Skin epidermis (tissue), 12 donors: Measurements from ENCODE around the gene RPL18.
"Not testable (repeated sequence)": the region's sequence is repeated elsewhere in the genome, so short reads cannot be mapped to it uniquely, and the experiment has no call there.

Experiments used
- H3K27ac ChIP-seq, 21 experiments: fragments of 200-600 bp; sonication (generic) in 11 of 21; one replicate each; pipeline ENCODE4 v1.5.0; 2020; ENCODE audit warnings: mild to moderate bottlenecking in 3 of 21, inconsistent platforms in 2 of 21, moderate library complexity in 2 of 21
- H3K4me3 ChIP-seq, 7 experiments: fragments of 200-600 bp; sonication (generic) in 2 of 7; one replicate each; pipeline ENCODE4 v1.5.0; 2020; ENCODE audit warnings: inconsistent platforms in 2 of 7, mild to moderate bottlenecking in 2 of 7, moderate library complexity in 1 of 7

RPL18 gene

DNA sequence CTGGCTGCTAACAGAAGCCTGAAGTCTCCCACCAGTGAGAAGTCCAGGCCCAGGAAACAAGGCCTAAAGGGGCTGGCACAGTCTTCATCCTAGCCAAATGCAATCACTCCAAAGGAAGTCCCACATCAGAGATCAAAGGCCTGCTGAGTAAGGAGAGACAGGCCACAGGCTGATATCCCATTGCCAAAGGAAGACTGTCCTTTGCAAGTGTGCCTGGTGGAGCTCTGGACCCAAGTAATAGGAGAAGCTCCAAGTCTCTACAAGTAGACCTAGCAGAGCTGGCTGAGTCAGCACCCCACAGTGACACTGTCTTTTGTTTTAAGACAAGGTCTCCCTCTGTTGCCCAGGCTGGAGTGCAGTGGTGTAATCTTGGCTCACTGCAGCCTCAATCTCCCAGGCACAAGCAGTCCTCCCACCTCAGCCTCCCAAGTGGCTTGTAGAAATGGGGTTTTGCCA, 13.7 kb upstream of the RPL18 start:
- peak overlapping the region in 19 of 21 experiments; percentile 16 to 98 (median 95) for H3K27ac ChIP-seq

DNA sequence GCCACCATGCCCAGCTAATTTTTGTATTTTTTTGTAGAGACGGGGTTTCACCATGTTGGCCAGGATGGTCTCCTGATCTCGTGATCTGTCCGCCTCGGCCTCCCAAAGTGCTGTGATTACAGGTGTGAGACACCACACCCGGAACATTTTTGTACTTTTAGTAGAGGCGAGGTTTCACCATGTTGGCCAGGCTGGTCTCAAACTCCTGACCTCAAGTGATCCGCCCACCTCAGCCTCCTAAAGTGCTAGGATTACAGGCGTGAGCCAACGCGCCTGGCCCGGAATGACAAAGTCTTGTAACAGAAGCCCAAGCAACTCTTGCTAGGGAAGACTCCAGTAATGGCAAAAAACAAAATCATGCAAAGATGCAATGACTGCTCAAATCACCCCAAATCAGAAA, 13.3 kb upstream of the RPL18 start:
- not testable (repeated sequence) for H3K4me3 ChIP-seq
- peak overlapping the region in 14 of 21 experiments; percentile 16 to 98 (median 94) for H3K27ac ChIP-seq

More for the DNA sequence above, 13.7 kb upstream of the RPL18 start:
- H3K4me3 ChIP-seq = no peak overlapping the region

DNA sequence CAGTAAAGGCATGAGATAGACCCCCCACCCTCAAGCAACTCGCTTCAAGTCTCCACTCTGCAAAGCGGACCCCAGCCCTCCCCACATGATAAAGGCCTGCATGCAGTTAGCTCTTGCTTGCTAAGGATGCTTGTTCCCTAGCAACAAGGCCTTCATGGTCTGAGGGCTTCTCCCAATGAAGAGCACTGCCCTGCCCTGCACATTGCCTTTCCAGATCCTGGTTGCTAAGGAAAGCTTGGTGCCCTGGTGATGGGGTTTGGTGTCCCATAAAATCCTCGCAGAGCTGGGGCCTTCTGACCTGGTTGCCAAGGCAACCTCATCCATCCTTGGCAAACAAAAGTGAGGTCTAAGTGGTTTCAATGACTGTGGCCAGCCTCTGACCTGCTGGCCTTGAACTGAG, 12.2 kb upstream of the RPL18 start:
- Histone ChIP-seq H3K4me3 (no peak overlapping the region), H3K27ac (peak overlapping the region in 10 of 21 experiments; percentile 0 to 56 (median 36))

DNA sequence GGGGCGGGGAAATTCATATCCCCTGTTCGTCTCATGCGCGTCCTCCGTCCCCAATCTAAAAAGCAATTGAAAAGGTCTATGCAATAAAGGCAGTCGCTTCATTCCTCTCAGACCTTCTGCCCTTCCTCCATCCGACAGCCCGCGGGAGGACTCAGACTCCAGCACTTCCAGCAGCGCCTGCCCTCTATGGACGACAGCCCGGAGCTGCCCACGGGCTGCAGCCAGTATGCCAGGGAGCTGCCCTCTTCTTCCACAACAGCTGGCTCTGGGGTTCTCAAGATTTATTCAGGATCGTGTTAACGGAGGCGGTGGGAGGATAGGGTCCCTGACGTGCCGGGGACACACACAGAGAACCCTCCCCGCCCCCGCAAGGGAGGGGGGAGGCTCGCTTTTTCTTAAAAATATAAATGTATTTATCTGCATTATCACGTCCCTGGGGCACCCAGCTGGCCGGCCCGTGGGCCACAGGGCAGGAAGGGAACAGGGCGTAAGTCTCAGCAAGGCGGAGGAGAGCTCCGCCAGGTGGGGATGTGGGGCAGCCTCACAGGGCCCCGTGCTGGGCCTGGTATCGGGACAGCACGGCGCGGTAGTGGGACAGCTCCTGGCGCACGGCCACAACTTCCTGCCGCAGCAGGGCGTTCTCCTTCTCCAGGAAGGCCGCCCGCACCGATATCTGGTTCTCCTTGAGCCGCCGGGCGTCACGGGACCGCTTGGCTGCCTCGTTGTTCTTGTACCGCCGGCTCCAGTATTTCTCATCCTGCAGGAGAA, 11.5 kb upstream of the RPL18 start:
- Histone ChIP-seq H3K27ac (peak overlapping the region in 14 of 21 experiments; percentile 0 to 56 (median 38)), H3K4me3 (no peak overlapping the region)

DNA sequence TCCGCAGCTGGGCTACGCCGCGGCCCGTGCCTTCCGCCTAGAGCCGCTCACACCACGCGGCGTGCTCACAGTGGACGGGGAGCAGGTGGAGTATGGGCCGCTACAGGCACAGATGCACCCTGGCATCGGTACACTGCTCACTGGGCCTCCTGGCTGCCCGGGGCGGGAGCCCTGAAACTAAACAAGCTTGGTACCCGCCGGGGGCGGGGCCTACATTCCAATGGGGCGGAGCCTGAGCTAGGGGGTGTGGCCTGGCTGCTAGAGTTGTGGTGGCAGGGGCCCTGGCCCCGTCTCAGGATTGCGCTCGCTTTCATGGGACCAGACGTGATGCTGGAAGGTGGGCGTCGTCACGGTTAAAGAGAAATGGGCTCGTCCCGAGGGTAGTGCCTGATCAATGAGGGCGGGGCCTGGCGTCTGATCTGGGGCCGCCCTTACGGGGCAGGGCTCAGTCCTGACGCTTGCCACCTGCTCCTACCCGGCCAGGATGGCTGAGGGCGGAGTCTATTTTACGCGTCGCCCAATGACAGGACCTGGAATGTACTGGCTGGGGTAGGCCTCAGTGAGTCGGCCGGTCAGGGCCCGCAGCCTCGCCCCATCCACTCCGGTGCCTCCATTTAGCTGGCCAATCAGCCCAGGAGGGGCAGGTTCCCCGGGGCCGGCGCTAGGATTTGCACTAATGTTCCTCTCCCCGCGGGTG, 10.8 kb upstream of the RPL18 start:
- Histone ChIP-seq H3K27ac (peak overlapping the region in 5 of 21 experiments; percentile 19 to 51 (median 34)), H3K4me3 (no peak overlapping the region)

DNA sequence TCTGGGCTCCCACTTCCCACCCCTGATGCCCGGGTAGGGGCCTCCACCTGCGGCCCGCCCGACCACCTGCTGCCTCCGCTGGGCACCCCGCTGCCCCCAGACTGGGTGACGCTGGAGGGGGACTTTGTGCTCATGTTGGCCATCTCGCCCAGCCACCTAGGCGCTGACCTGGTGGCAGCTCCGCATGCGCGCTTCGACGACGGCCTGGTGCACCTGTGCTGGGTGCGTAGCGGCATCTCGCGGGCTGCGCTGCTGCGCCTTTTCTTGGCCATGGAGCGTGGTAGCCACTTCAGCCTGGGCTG, 10.3 kb upstream of the RPL18 start:
- H3K27ac ChIP-seq = no peak overlapping the region
- no peak overlapping the region for H3K4me3 ChIP-seq

DNA sequence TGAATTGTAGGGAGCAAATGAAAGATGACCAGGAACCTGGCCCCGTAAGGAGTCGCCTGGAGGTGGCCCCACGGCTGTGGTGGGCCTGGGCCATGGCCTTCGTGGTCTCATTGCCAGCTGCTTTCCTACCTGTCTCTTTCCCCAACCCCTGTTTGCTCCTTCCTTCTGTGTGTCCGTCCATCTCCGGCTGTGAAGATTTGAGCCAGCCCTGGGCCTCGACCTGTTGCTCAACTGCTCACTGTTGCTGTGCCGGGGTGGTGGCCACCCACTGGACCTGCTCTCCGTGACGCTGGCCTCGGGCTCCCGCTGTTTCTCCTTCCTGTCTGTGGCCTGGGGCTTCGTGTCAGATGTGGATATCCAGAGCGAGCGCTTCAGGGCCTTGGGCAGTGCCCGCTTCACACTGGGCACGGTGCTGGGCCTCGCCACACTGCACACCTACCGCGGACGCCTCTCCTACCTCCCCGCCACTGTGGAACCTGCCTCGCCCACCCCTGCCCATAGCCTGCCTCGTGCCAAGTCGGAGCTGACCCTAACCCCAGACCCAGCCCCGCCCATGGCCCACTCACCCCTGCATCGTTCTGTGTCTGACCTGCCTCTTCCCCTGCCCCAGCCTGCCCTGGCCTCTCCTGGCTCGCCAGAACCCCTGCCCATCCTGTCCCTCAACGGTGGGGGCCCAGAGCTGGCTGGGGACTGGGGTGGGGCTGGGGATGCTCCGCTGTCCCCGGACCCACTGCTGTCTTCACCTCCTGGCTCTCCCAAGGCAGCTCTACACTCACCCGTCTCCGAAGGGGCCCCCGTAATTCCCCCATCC, 9.7 kb upstream of the RPL18 start:
- Histone ChIP-seq H3K27ac (peak overlapping the region in 1 of 21 experiments; percentile 26), H3K4me3 (no peak overlapping the region)

DNA sequence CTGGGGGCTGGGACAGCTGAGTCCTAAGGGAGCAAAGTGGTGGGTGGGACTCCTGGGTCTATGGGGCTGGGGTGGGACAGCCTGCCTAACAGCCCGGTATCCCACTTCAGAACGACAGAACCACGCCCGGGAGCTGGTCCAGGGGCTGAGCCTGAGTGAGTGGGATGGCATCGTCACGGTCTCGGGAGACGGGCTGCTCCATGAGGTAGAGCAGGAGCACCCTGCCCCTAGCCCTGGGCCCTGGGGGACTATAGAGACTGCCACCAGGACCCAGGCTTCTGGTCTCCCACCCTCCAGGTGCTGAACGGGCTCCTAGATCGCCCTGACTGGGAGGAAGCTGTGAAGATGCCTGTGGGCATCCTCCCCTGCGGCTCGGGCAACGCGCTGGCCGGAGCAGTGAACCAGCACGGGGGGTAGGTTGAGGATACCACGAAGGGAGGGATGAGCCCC, 8.9 kb upstream of the RPL18 start:
- Histone ChIP-seq H3K27ac (peak overlapping the region in 2 of 21 experiments; percentile 34 to 42), H3K4me3 (no peak overlapping the region)

DNA sequence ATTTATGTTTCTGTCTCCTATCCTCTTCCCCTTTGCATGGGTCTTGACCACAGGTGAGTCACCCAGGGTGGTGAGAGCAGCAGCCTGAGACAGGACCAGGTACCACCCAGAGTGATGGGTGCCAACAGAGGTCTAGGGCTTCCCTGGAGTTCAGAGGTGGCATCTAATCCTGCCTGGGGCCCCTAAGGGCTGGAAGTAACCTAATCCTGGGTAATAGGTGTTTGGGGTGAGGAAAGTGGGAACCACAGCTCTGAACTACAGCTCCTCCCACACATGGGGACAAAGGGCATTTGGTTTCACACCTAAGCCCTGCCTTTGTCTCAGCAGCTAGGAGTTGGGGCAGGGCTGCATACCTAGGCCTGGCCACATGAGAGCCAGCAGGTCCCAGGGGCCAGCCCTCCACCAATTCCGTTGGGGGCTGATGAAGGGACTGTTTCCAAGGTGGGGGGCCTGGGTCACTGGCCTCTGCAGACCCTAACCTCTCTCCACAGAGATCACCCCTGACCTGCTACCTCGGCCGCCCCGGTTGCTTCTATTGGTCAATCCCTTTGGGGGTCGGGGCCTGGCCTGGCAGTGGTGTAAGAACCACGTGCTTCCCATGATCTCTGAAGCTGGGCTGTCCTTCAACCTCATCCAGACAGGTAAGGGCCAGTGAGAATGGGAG, 8.4 kb upstream of the RPL18 start:
- Histone ChIP-seq H3K4me3 (no peak overlapping the region), H3K27ac (peak overlapping the region in 3 of 21 experiments; percentile 25 to 42 (median 34))

DNA sequence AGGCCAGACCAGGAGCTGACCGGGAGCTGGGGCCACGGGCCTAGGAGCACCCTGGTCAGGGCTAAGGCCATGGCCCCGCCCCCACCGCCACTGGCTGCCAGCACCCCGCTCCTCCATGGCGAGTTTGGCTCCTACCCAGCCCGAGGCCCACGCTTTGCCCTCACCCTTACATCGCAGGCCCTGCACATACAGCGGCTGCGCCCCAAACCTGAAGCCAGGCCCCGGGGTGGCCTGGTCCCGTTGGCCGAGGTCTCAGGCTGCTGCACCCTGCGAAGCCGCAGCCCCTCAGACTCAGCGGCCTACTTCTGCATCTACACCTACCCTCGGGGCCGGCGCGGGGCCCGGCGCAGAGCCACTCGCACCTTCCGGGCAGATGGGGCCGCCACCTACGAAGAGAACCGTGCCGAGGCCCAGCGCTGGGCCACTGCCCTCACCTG, 6.9 kb upstream of the RPL18 start:
- no peak overlapping the region for H3K4me3 ChIP-seq
- peak overlapping the region in 2 of 21 experiments; percentile 24 to 30 for H3K27ac ChIP-seq

DNA sequence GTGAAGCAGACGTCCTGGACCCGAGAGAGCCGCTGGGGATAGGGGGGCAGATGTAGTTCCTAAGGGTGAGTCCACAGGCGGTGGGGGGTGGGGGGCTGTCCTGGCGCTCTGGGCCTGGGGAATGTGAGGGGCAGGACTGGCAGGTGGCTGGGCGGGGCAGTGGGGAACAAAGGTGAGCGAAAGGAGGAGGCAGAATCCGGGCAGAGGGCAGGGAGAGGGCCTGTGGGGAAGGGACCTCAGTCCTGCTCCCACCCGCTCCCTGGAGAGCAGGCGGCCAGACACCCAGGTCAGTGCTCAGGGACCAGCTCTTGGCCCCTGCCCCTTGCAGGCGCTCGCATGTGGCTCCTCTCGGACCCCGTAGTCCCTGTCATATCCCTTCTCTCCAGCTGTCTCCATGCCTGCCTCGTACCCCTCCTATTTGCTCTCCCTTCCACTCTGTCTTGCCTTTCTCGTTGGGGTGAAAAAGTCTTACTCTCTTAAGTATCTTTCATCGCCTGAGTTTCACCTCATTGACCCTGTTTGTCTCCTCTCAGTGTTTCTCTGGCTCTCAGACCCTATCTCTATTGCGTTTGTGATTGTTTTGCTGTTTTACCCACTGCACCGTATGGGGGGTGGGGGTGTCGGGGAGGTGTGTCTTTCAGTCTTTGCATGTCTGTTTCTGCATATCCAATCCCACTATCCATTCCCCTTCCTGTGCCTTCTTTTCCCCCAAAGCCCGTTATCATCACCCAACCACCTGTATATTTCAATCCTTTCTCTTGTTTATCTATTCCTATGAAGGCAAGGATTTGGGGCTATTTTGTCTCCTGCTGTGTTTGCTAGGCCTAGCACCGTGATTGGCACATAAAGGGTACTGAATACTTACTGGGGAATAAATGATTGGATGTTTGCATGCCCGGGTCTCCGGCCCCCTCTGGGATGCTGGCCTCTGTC, 6.1 kb upstream of the RPL18 start:
- Histone ChIP-seq H3K4me3 (peak overlapping the region in 3 of 7 experiments; percentile 31 to 42 (median 37)), H3K27ac (peak overlapping the region in 11 of 21 experiments; percentile 0 to 83 (median 43))

DNA sequence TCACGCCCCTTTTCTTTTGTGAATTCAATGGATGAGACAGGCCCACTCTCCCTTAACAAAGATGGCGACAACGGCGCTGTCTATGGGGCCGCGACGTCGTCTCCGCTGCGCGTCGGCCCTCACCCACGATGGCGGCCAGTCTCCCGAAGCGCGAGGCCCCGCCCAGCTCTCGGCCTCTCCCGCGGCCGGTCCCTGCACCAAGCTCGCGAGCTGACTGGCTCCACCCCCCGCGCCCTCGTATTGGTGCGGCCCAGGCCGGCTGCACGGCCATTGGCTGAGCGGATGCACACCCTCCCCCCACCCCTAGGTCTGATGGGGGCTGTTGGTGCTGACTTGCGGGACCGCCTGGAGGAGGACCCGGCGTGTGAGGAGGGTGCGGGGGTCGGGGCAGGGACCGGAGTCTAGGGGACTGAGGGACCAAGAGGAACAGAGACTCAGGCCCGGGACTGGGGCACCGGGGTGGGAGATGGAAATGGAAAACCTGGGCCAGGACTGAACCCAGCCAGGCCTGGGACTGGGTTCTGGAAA, 5.2 kb upstream of the RPL18 start:
- peak overlapping the region in 5 of 7 experiments; percentile 19 to 42 (median 31) for H3K4me3 ChIP-seq
- H3K27ac ChIP-seq = peak overlapping the region in 19 of 21 experiments; percentile 4 to 83 (median 69)

DNA sequence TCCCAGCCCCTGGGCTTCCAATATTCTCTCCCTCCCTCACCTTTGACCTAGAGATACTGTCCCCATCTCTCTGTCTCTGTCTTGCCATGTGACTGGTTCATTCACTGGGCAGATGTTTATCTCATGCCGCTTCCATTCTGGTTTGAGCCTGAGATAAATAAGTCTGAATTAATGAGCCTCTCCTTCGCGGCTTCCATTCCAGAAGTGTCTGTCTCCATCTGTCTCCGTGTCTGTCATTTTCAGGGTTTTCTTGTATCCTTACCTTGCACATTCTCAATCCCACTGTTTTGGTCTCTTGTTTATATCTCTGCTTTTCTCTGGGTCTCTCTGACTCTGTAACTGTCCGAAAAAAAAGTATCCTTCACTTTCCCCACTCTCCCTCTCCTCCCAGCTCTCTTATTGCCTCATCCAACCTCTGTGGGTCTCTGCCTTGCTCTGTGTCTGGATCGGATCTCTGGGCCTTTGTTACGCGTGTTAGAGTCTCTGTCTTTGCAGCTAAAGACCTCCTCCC, 4.6 kb upstream of the RPL18 start:
- peak overlapping the region in 3 of 7 experiments; percentile 27 to 37 (median 31) for H3K4me3 ChIP-seq
- peak overlapping the region in 17 of 21 experiments; percentile 7 to 77 (median 69) for H3K27ac ChIP-seq

DNA sequence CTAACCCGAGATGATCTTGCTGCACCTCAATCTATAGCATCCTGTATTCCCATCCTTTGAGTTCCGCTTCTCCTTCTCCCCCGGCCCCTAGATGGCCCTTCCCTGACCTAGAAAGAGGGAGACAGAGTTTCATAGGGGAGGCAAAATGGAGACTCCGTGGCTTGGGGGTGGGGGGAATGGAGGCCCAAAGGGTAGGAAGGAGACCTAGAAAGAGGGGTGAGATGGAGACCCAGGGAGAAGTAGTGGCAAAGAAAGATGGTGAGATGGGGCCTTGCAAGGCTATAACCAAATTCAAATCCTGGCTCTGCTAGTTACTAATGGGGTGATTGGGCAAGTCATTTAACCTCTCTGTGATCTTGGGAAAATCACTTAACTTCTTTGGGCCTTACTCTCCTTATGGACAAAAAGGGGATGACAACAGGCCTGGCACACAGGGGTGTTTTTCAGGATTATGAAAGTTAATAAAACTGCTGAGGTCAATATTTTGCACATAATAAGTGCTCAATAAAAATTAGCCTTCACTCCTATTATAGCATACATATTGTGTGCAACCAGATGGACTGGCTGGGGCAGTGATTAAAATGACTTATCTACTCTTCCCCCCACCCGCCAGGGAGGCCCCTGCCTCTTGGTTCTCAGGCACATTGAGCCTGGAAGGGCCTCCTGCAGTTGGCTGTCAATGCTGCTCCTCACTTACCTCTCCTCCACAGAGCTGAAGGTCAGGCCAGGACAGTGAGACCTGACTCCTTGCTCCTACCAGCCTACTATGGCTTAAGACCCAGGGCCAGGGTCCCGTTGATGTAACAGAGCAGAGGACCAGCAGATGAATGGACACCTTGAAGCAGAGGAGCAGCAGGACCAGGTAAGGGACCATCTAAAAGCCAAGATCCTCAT, 961 bp upstream of the RPL18 start:
- H3K27ac ChIP-seq = peak overlapping the region; percentile 24 to 96 (median 87)
- peak overlapping the region; percentile 62 to 86 (median 71) for H3K4me3 ChIP-seq

DNA sequence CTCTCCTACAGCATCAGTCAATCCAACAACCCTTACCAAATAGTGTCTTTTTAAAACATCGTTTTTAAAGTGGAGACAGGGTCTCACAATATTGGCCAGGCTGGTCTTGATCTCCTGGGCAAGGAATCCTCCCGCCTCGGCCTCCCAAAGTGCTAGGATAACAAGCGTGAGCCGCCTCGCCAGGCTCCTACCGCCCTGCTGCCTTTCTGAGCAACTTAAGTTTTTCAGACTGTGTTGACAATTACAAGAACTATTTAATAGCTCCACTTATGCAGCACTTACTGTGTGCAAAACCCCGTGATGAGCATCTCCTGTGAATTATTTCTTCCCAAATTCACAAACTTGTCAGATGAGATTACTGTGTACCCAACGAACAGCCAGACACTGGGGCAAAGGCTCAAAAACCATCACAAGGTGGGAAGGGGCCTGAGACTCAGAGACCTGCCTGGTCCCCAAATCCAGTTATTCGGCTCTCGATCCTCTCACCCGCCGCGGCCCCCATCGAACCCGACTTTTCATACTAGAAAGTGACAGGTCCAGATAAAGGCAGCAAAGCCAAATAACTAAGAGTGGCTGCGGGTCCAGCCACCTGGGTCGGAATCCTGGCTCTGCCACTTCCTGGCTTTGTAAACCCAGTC, 581 bp downstream of the RPL18 start:
- Histone ChIP-seq H3K4me3 (peak overlapping the region; percentile 62 to 86 (median 71)), H3K27ac (peak overlapping the region; percentile 42 to 96 (median 87))
